ENCODE measurements around the gene KIAA1328.
"Not testable (repeated sequence)": the region's sequence is repeated elsewhere in the genome, so short reads cannot be mapped to it uniquely, and the experiment has no call there.

KIAA1328 gene

GRCh38 chr18:37156330-37156942 is 327.5 kb downstream of the KIAA1328 start:
- DNase-seq (ENCODE audit: low spot score) = no peak

GRCh38 chr18:37160038-37160820 is 331.3 kb downstream of the KIAA1328 start:
- no peak for DNase-seq (ENCODE audit: low spot score)

GRCh38 chr18:37161491-37161890 is 332.6 kb downstream of the KIAA1328 start:
- no peak for DNase-seq (ENCODE audit: low spot score)

- DNase-seq (ENCODE audit: low spot score) = no peak
Measured at GRCh38 chr18:37162551-37162950, 333.6 kb downstream of the KIAA1328 start.

GRCh38 chr18:37163119-37163518 is 334.2 kb downstream of the KIAA1328 start:
- DNase-seq (ENCODE audit: low spot score) = no peak

GRCh38 chr18:37166491-37166890 is 337.6 kb downstream of the KIAA1328 start:
- DNase-seq (ENCODE audit: low spot score) = no peak

GRCh38 chr18:37166966-37167365 is 338.0 kb downstream of the KIAA1328 start:
- DNase-seq (ENCODE audit: low spot score) = not testable (repeated sequence)

- DNase-seq (ENCODE audit: low spot score) = no peak
Measured at GRCh38 chr18:37170984-37171383, 342.1 kb downstream of the KIAA1328 start.

- no peak for DNase-seq (ENCODE audit: low spot score)
Measured at GRCh38 chr18:37173384-37173783, 344.5 kb downstream of the KIAA1328 start.

GRCh38 chr18:37175727-37176620 is 347.0 kb downstream of the KIAA1328 start:
- no peak for DNase-seq (ENCODE audit: low spot score)

GRCh38 chr18:37176621-37176934 is 347.7 kb downstream of the KIAA1328 start:
- no peak for DNase-seq (ENCODE audit: low spot score)

GRCh38 chr18:37179384-37179783 is 350.5 kb downstream of the KIAA1328 start:
- DNase-seq (ENCODE audit: low spot score) = no peak

GRCh38 chr18:37180086-37180485 is 351.2 kb downstream of the KIAA1328 start:
- no peak for DNase-seq (ENCODE audit: low spot score)

GRCh38 chr18:37182340-37183135 is 353.6 kb downstream of the KIAA1328 start:
- no peak for DNase-seq (ENCODE audit: low spot score)

GRCh38 chr18:37184209-37184868 is 355.4 kb downstream of the KIAA1328 start:
- no peak for DNase-seq (ENCODE audit: low spot score)

GRCh38 chr18:37188016-37188791 is 359.3 kb downstream of the KIAA1328 start:
- DNase-seq (ENCODE audit: low spot score) = no peak

GRCh38 chr18:37199741-37200140 is 370.8 kb downstream of the KIAA1328 start:
- DNase-seq (ENCODE audit: low spot score) = no peak

GRCh38 chr18:37207343-37207742 is 378.4 kb downstream of the KIAA1328 start:
- no peak for DNase-seq (ENCODE audit: low spot score)

GRCh38 chr18:37210781-37211180 is 381.9 kb downstream of the KIAA1328 start:
- no peak for DNase-seq (ENCODE audit: low spot score)

- DNase-seq (ENCODE audit: low spot score) = no peak
Measured at GRCh38 chr18:37218022-37218590, 389.2 kb downstream of the KIAA1328 start.
